ENCODE data around the gene KRTAP5-3. TPM values are rescaled to one million over a fixed set of nuclear protein-coding genes. Genes with fewer than 3 reads are reported as not detected.

The KRTAP5-3 gene
- total and polyA plus RNA-seq, 2 of the 13 experiments (the other 11 are each of a cell fraction or from before 2014, with no cell fraction given) = not detected

- TF ChIP-seq TBX2 (CRISPR knock-in tag; IDR thresholded peaks at IDR 0.05; ENCODE audit: borderline replicate concordance) (peak; percentile 75), NRL (CRISPR knock-in tag; IDR thresholded peaks at IDR 0.05; ENCODE audit: borderline replicate concordance) (0 out of 2 replicates have a peak, but pooled peaks have one; percentile 84), IKZF4 (CRISPR knock-in tag; IDR thresholded peaks at IDR 0.05; ENCODE audit: borderline replicate concordance, low read depth, not compliant biosample characterization) (peak; percentile 20), ZNF619 (CRISPR knock-in tag; IDR thresholded peaks at IDR 0.05) (0 out of 2 replicates have a peak, but pooled peaks have one; percentile 8), LCORL (IDR thresholded peaks at IDR 0.05) (no peak), LCORL (CRISPR knock-in tag; IDR thresholded peaks at IDR 0.05) (peak; percentile 51; the same call in 1 of the 2 replicates), MED13 (CRISPR knock-in tag; IDR thresholded peaks at IDR 0.05) (peak; percentile 37; the same call in 1 of the 2 replicates), ZNF746 (CRISPR knock-in tag; IDR thresholded peaks at IDR 0.05) (0 out of 2 replicates have a peak, but pooled peaks have one; percentile 68)
- TF ChIP-seq, protein P1, sequence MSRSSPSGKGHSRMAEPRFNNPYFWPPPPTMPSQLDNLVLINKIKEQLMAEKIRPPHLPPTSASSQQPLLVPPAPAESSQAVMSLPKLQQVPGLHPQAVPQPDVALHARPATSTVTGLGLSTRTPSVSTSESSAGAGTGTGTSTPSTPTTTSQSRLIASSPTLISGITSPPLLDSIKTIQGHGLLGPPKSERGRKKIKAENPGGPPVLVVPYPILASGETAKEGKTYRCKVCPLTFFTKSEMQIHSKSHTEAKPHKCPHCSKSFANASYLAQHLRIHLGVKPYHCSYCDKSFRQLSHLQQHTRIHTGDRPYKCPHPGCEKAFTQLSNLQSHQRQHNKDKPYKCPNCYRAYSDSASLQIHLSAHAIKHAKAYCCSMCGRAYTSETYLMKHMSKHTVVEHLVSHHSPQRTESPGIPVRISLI (CRISPR knock-in tag; IDR thresholded peaks at IDR 0.05; ENCODE audit: borderline replicate concordance) = peak; percentile 23; the same call in 1 of the 2 replicates
- TF ChIP-seq, protein P2, sequence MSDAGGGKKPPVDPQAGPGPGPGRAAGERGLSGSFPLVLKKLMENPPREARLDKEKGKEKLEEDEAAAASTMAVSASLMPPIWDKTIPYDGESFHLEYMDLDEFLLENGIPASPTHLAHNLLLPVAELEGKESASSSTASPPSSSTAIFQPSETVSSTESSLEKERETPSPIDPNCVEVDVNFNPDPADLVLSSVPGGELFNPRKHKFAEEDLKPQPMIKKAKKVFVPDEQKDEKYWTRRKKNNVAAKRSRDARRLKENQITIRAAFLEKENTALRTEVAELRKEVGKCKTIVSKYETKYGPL (CRISPR knock-in tag; IDR thresholded peaks at IDR 0.05) = no peak
These were observed 46.3 kb upstream of the KRTAP5-3 start (continued) for GRCh38 chr11:1654388-1655167.
